Loucy (cell line): ENCODE data around the gene UBE2O.

Experiments
- H2AFZ ChIP-seq: fragments of 200-600 bp; sonication (generic); 2 replicates; pipeline ENCODE4 v1.6.0; 2016; ENCODE audit warnings: antibody characterized with exemption, mild to moderate bottlenecking, low read length, moderate library complexity
- H3F3A ChIP-seq: fragments of 200-600 bp; 2 replicates; pipeline ENCODE4 v1.6.0; 2016; ENCODE audit warnings: antibody characterized with exemption, low read depth, mild to moderate bottlenecking
- H3K27me3 ChIP-seq: fragments of 200-600 bp; sonication (generic); 2 replicates; pipeline ENCODE4 v1.6.1; 2014; ENCODE audit warnings: low read length, mild to moderate bottlenecking; ENCODE audit not compliant: insufficient read depth, poor library complexity, severe bottlenecking
- H3K36me3 ChIP-seq: fragments of 200-600 bp; sonication (generic); 2 replicates; pipeline ENCODE4 v1.6.1; 2016; ENCODE audit warnings: low read length; ENCODE audit not compliant: insufficient read depth
- H3K4me1 ChIP-seq: fragments of 200-600 bp; sonication (generic); 2 replicates; pipeline ENCODE4 v1.5.1; 2014; ENCODE audit warnings: low read length, mild to moderate bottlenecking; ENCODE audit not compliant: insufficient read depth, poor library complexity, severe bottlenecking
- H3K4me2 ChIP-seq: fragments of 200-600 bp; sonication (generic); 2 replicates; pipeline ENCODE4 v1.6.0; 2014; ENCODE audit warnings: antibody characterized with exemption, low read length, low read depth, mild to moderate bottlenecking; ENCODE audit not compliant: poor library complexity, severe bottlenecking
- H3K4me3 ChIP-seq: fragments of 200-600 bp; sonication (generic); 2 replicates; pipeline ENCODE4 v1.5.1; 2014; ENCODE audit warnings: low read length, mild to moderate bottlenecking, mixed read lengths; ENCODE audit not compliant: poor library complexity, severe bottlenecking
- H3K79me2 ChIP-seq: fragments of 200-600 bp; sonication (generic); 2 replicates; pipeline ENCODE4 v1.6.1; 2014; ENCODE audit warnings: low read length; ENCODE audit not compliant: insufficient read depth
- H3K9ac ChIP-seq: fragments of 200-600 bp; sonication (generic); 2 replicates; pipeline ENCODE4 v1.6.0; 2014; ENCODE audit warnings: mild to moderate bottlenecking, low read depth, low read length, moderate library complexity; ENCODE audit not compliant: poor library complexity, severe bottlenecking
- H3K9me2 ChIP-seq: fragments of 200-600 bp; sonication (generic); replicated peaks from 2 replicates; pipeline ENCODE4 v1.6.1; 2016; ENCODE audit warnings: low read depth, low read length, mixed read lengths
- H3K9me3 ChIP-seq: fragments of 200-600 bp; sonication (generic); 2 replicates; pipeline ENCODE4 v1.6.1; 2014; ENCODE audit warnings: mild to moderate bottlenecking, antibody characterized with exemption, low read length, low read depth; ENCODE audit not compliant: insufficient read depth
- H4K20me1 ChIP-seq: fragments of 200-600 bp; sonication (generic); 2 replicates; pipeline ENCODE4 v1.6.0; 2014; ENCODE audit warnings: antibody characterized with exemption, low read length, mild to moderate bottlenecking; ENCODE audit not compliant: insufficient read depth, poor library complexity, severe bottlenecking
- EZH2phosphoT487 ChIP-seq: fragments of 200-600 bp; IDR thresholded peaks from 2 replicates; pipeline ENCODE4 v1.6.1; 2018; ENCODE audit warnings: antibody characterized with exemption, mild to moderate bottlenecking, moderate library complexity, borderline replicate concordance
- TF ChIP-seq, protein P1 (sequence below): fragments of 200-600 bp; sonication (generic); conservative IDR thresholded peaks from 2 replicates; pipeline ENCODE4 v1.5.1; 2014; ENCODE audit warnings: mild to moderate bottlenecking, antibody characterized with exemption, low read length

UBE2O gene

DNA sequence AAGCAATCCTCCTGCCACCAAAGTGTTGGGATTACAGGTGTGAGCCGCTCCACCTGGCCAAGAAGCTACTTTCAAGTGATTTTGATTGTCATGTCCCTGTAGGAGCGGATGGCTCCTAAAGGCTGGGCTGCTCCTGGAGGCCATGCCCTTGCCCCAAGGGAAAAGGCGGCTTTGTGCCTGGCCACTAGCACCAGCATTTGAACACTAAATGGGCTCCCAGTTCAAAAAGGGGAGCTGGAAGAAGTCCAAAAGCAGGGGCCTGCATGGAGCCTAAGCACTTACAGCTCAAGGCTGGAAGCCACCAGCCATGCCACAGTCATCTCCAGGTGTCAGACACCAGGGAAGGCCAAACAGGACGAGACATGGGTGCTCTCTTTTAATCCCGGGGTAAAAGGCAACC, 41.7 kb downstream of the UBE2O start:
- H3K4me3 ChIP-seq, result no peak overlapping the region
- peaks cover 23% of the 10 kb centered on the region for H4K20me1 ChIP-seq
- no peaks in the 10 kb centered on the region for H3K4me1 ChIP-seq
- no peak for TF ChIP-seq EZH2phosphoT487
- TF ChIP-seq, protein P1, sequence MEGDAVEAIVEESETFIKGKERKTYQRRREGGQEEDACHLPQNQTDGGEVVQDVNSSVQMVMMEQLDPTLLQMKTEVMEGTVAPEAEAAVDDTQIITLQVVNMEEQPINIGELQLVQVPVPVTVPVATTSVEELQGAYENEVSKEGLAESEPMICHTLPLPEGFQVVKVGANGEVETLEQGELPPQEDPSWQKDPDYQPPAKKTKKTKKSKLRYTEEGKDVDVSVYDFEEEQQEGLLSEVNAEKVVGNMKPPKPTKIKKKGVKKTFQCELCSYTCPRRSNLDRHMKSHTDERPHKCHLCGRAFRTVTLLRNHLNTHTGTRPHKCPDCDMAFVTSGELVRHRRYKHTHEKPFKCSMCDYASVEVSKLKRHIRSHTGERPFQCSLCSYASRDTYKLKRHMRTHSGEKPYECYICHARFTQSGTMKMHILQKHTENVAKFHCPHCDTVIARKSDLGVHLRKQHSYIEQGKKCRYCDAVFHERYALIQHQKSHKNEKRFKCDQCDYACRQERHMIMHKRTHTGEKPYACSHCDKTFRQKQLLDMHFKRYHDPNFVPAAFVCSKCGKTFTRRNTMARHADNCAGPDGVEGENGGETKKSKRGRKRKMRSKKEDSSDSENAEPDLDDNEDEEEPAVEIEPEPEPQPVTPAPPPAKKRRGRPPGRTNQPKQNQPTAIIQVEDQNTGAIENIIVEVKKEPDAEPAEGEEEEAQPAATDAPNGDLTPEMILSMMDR, result no peak
- peaks cover 31% of the 10 kb centered on the region; the same call in 1 of the 2 replicates for H3K36me3 ChIP-seq
- H3K4me2 ChIP-seq, result no peak overlapping the region
- no peaks in the 10 kb centered on the region for H3K9me2 ChIP-seq
- no peaks in the 10 kb centered on the region for H3K9me3 ChIP-seq
- H2AFZ ChIP-seq, result no peak overlapping the region
- H3K79me2 ChIP-seq, result peaks cover 69% of the 10 kb centered on the region
- no peaks in the 10 kb centered on the region for H3K27me3 ChIP-seq
- H3K9ac ChIP-seq, result no peak overlapping the region
- H3F3A ChIP-seq, result no peaks in the 10 kb centered on the region

DNA sequence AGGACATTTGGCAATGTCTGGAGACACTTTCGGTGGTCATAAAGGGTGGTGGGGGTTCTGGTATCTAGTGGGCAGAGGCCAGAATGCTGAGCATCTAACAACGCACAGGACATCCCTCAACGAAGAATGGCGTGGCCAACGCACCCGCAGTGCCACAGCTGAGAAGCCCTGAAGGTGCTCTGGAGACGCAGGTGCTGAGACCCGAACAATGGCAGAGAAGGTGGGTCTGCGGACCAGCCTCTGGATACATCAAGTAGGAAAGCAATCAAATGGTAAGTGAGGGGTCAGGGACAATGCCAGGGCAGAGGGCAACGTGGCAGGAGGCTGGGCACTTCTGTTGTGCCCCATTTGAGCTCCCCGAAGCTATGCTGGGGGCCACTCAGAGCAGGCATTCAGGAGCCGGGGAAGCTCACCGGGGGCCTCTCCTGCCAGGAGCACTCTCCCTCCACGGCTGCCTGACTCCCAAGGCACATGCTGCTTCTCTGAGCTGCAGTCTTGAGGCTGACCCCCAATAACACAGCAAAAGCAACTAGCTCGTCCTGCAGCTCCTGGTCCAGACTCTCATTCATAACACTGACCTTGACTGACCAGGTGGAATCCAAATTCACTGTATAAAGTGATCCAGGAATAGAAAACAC, 42.5 kb downstream of the UBE2O start:
- H3F3A ChIP-seq, result no peaks in the 10 kb centered on the region
- H3K9me3 ChIP-seq, result no peaks in the 10 kb centered on the region
- peaks cover 32% of the 10 kb centered on the region; the same call in 1 of the 2 replicates for H3K36me3 ChIP-seq
- peaks cover 20% of the 10 kb centered on the region for H4K20me1 ChIP-seq
- no peaks in the 10 kb centered on the region for H3K9me2 ChIP-seq
- TF ChIP-seq, protein P1, result no peak
- no peak for TF ChIP-seq EZH2phosphoT487
- no peak overlapping the region for H2AFZ ChIP-seq
- H3K4me1 ChIP-seq, result no peaks in the 10 kb centered on the region
- no peaks in the 10 kb centered on the region for H3K27me3 ChIP-seq
- H3K9ac ChIP-seq, result no peak overlapping the region
- no peak overlapping the region for H3K4me3 ChIP-seq
- H3K4me2 ChIP-seq, result no peak overlapping the region
- peaks cover 70% of the 10 kb centered on the region for H3K79me2 ChIP-seq

DNA sequence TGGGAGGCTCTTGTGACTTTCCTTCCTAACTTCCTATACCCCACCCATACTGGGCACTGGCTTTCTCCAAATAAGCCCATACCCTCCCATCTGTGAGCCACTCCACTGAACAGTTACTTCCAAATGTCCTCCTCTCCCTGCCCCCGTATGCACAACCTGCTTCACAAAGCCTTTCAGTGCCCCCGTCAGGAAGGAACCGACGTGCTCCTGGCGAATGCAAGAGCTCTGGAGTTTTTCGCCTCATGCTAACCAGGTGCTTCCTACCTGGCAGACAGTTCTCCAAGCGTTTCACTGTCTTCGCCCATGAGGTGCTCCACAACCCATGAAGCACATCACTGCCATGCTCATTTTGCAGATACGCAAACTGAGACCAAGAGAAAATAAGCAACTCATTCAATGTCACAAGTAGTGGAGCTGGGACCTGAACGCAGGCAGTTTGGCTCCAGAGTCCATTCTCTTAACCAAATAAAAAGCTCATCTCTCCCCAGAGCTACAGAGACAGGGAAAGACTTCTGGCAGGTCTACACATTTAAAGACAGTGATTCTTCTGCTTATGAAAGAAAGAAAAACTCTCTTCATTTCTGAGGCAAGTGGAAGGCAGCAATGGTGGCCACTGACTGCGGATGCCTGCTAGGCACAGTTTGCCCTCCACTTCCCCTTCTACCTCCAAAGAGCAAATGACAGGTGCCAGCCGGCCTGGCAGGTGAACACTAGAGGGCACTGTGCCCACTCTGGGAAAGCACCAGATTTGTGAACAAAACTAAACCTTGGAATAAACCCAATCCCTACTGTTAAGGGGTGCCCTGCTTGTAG, 44.7 kb downstream of the UBE2O start:
- Histone ChIP-seq H3K9ac (no peak overlapping the region), H3K4me1 (no peaks in the 10 kb centered on the region), H3K4me3 (no peak overlapping the region), H4K20me1 (peaks cover 13% of the 10 kb centered on the region), H3K36me3 (peaks cover 52% of the 10 kb centered on the region; the same call in 1 of the 2 replicates), H3K9me2 (no peaks in the 10 kb centered on the region), H3K4me2 (no peak overlapping the region), H2AFZ (no peak overlapping the region), H3F3A (no peaks in the 10 kb centered on the region), H3K27me3 (no peaks in the 10 kb centered on the region), H3K9me3 (no peaks in the 10 kb centered on the region), H3K79me2 (peaks cover 50% of the 10 kb centered on the region; the same call in 1 of the 2 replicates)
- TF ChIP-seq, protein P1, result peak; percentile 92
- TF ChIP-seq EZH2phosphoT487, result no peak
